NCI-H146 (cell line): Measurements from ENCODE around the gene PLEKHJ1.

Source experiments
- DNase-seq: peaks from one replicate; lab custom pipeline; 2025; lab: John Stamatoyannopoulos, UW

The PLEKHJ1 gene

GRCh38 chr19:2197270-2197669 lies 38.9 kb downstream of the PLEKHJ1 start:
- DNase-seq: no peak

GRCh38 chr19:2195914-2196313 lies 40.2 kb downstream of the PLEKHJ1 start:
- DNase-seq: no peak

GRCh38 chr19:2195361-2195760 lies 40.8 kb downstream of the PLEKHJ1 start:
- no peak for DNase-seq

GRCh38 chr19:2194513-2195078 lies 41.5 kb downstream of the PLEKHJ1 start:
- DNase-seq: no peak

- no peak for DNase-seq
Observed at GRCh38 chr19:2193807-2194206, 42.3 kb downstream of the PLEKHJ1 start.

- DNase-seq: no peak
Observed at GRCh38 chr19:2192862-2193261, 43.3 kb downstream of the PLEKHJ1 start.

- DNase-seq: no peak
Observed at GRCh38 chr19:2191456-2192310, 44.4 kb downstream of the PLEKHJ1 start.

GRCh38 chr19:2190848-2191455 lies 45.2 kb downstream of the PLEKHJ1 start:
- no peak for DNase-seq

- DNase-seq: no peak
Observed at GRCh38 chr19:2189880-2190279, 46.2 kb downstream of the PLEKHJ1 start.

- no peak for DNase-seq
Observed at GRCh38 chr19:2188708-2189385, 47.3 kb downstream of the PLEKHJ1 start.

- DNase-seq: no peak
Observed at GRCh38 chr19:2187159-2187558, 49.0 kb downstream of the PLEKHJ1 start.

- no peak for DNase-seq
Observed at GRCh38 chr19:2186071-2186846, 49.9 kb downstream of the PLEKHJ1 start.

GRCh38 chr19:2185734-2186070 lies 50.4 kb downstream of the PLEKHJ1 start:
- DNase-seq: no peak

- no peak for DNase-seq
Observed at GRCh38 chr19:2184422-2184975, 51.6 kb downstream of the PLEKHJ1 start.
